Measurements from ENCODE around the gene KIZ. TPM values are rescaled to one million over a fixed set of nuclear protein-coding genes. Genes with fewer than 3 reads are reported as not detected.

The KIZ gene
- total and polyA plus RNA-seq, 2 of the 4 experiments (the other 2 are of a cell fraction): 9.9 to 14.0 TPM

GRCh38 chr20:21232546-21233280, 106.8 kb downstream of the KIZ start:
- no peak overlapping the region for H2AFZ ChIP-seq (replicated peaks; ENCODE audit: low read length, poor library complexity)
- no peaks in the 10 kb centered on the region for H3K9me3 ChIP-seq (ENCODE audit: control insufficient read depth, insufficient read depth, low read length)
- no peak overlapping the region for H2BK15ac ChIP-seq (ENCODE audit: low read depth, low read length)
- no peak overlapping the region for H3K14ac ChIP-seq (replicated peaks; ENCODE audit: low read depth, low read length)
- in situ Hi-C loops (cut with MboI; ENCODE audit: low sequenced_read_pairs) (loop anchor here (25.0 kb wide), 1 partner anchor 370 kb away; no protein-coding TSS in a partner anchor), intact Hi-C loops (cut with micrococcal nuclease) (loop anchor here (10.0 kb wide), 1 partner anchor 162 kb away; the partner anchor contains the start of gene NKX2-4), dilution Hi-C loops (cut with HindIII; ENCODE audit: low sequenced_read_pairs, unreplicated experiment) (no loop called here)
- no peak overlapping the region for H2BK120ac ChIP-seq (ENCODE audit: low read depth, low read length)
- no peaks in the 10 kb centered on the region for H3K4me1 ChIP-seq (ENCODE audit: control insufficient read depth, insufficient read depth, low read length)
- H3K4me3 ChIP-seq (ENCODE audit: insufficient read depth, low read depth, low read length): no peak overlapping the region
- H2AK9ac ChIP-seq (replicated peaks; ENCODE audit: low read depth, low read length, poor library complexity): no peak overlapping the region
- POLR2A ChIA-PET (ENCODE audit: unreplicated experiment): no interaction called here
- no TSS peak for BruUV-seq (replicated peaks)
- H3K9ac ChIP-seq (ENCODE audit: low read depth, low read length): no peak overlapping the region
- no peaks in the 10 kb centered on the region for H3K9me1 ChIP-seq (ENCODE audit: insufficient read depth, low read length)
- no peak overlapping the region for H3K4me2 ChIP-seq (ENCODE audit: low read depth, low read length)
- H2BK5ac ChIP-seq (ENCODE audit: low read depth, low read length, poor library complexity, severe bottlenecking): no peak overlapping the region
- TF ChIP-seq CHD1 (IDR thresholded peaks at IDR 0.05; ENCODE audit: low read depth, low read length): no peak
- no peak for TF ChIP-seq USF2 (IDR thresholded peaks at IDR 0.05; ENCODE audit: low read depth, low read length)
- no peak for TF ChIP-seq FOS (IDR thresholded peaks at IDR 0.05; ENCODE audit: low read depth, low read length)
- TF ChIP-seq MAZ (IDR thresholded peaks at IDR 0.05; ENCODE audit: borderline replicate concordance, low read depth, low read length): no peak
- no peak for TF ChIP-seq RFX5 (IDR thresholded peaks at IDR 0.05; ENCODE audit: low read depth, low read length)
- no peak for TF ChIP-seq POLR2A (IDR thresholded peaks at IDR 0.05; ENCODE audit: low read depth, low read length)
- TF ChIP-seq MXI1 (IDR thresholded peaks at IDR 0.05; ENCODE audit: borderline replicate concordance, low read depth, low read length): no peak
- ATAC-seq (ENCODE audit: low read depth) (no peak), DNase-seq (no peak)
- no peaks in the 10 kb centered on the region for H3K27me3 ChIP-seq (ENCODE audit: control insufficient read depth, insufficient read depth, low read length)
- H3K36me3 ChIP-seq (ENCODE audit: control insufficient read depth, insufficient read depth, low read length): peaks cover 4% of the 10 kb centered on the region; the same call in 1 of the 2 replicates
- H2AK5ac ChIP-seq (ENCODE audit: low read depth, low read length): no peak overlapping the region
- no peak overlapping the region for H2BK20ac ChIP-seq (ENCODE audit: low read depth, low read length)
- no peak overlapping the region for H3K23ac ChIP-seq (ENCODE audit: low read depth, low read length)
- H3K27ac ChIP-seq (ENCODE audit: insufficient read depth, low read length): no peak overlapping the region
- no peak overlapping the region for H4K8ac ChIP-seq (ENCODE audit: low read depth in 2 of 2, low read length in 2 of 2)
- no peak overlapping the region for H4K91ac ChIP-seq (ENCODE audit: insufficient read depth, low read depth, low read length)
- WGBS, 2 experiments (ENCODE audit: extremely low coverage in 2 of 2, insufficient read length in 1 of 2): no CpG with 5 or more reads among the region's 10 CpGs
- no peaks in the 10 kb centered on the region for H4K20me1 ChIP-seq (ENCODE audit: insufficient read depth, low read length)
- no peak overlapping the region for H3K18ac ChIP-seq (ENCODE audit: low read depth, low read length)
- H4K5ac ChIP-seq (ENCODE audit: low read depth, low read length): no peak overlapping the region
- no peak overlapping the region for H3K4ac ChIP-seq (ENCODE audit: low read depth, low read length)
- H3K56ac ChIP-seq (ENCODE audit: extremely low read depth, insufficient read depth, low read length): no peak overlapping the region
- CTCF ChIA-PET: interaction anchor here (1.9 kb wide), 1 partner anchor 272 kb away, joined by 7 read pairs; no protein-coding TSS in a partner anchor
- no peaks in the 10 kb centered on the region for H3K79me1 ChIP-seq (ENCODE audit: low read depth in 1 of 2, low read length in 2 of 2)

Measured in IMR-90 (cell line).